ENCODE results near the gene TUFM.

- TF ChIP-seq, protein P1, sequence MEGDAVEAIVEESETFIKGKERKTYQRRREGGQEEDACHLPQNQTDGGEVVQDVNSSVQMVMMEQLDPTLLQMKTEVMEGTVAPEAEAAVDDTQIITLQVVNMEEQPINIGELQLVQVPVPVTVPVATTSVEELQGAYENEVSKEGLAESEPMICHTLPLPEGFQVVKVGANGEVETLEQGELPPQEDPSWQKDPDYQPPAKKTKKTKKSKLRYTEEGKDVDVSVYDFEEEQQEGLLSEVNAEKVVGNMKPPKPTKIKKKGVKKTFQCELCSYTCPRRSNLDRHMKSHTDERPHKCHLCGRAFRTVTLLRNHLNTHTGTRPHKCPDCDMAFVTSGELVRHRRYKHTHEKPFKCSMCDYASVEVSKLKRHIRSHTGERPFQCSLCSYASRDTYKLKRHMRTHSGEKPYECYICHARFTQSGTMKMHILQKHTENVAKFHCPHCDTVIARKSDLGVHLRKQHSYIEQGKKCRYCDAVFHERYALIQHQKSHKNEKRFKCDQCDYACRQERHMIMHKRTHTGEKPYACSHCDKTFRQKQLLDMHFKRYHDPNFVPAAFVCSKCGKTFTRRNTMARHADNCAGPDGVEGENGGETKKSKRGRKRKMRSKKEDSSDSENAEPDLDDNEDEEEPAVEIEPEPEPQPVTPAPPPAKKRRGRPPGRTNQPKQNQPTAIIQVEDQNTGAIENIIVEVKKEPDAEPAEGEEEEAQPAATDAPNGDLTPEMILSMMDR (IDR thresholded peaks at IDR 0.05; ENCODE audit: low read depth, low read length), result no peak
- no peak for TF ChIP-seq EZH2phosphoT487 (IDR thresholded peaks at IDR 0.05; ENCODE audit: low read depth)
Measured at GRCh38 chr16:28821874-28822519, 24.2 kb downstream of the TUFM start.

Data from OCI-LY3 (cell line).